Cardiac muscle cell (in vitro differentiated cells and primary cell): ENCODE results near the gene COL23A1. TPM values are rescaled to one million over a fixed set of nuclear protein-coding genes. Genes with fewer than 3 reads are reported as not detected.
A peak's percentile ranks its signal among the peaks of the same experiment; 100 is the strongest.

Experiments used
- DNase-seq, 2 donors: peaks; one replicate each; pipeline versions ENCODE4 v3.0.0 to v3.0.0-alpha.2; 2010 to 2017; ENCODE audit warnings: low read depth in 1 of 2, low spot score in 1 of 2
- H3K27ac ChIP-seq: fragments of 200-600 bp; sonication (generic); 2 replicates; pipeline ENCODE4 v1.5.1; 2016
- H3K27me3 ChIP-seq: fragments of 200-600 bp; sonication (generic); 2 replicates; pipeline ENCODE4 v1.6.0; 2016; ENCODE audit warnings: control low read depth
- H3K36me3 ChIP-seq: fragments of 200-600 bp; sonication (generic); 2 replicates; pipeline ENCODE4 v1.5.1; 2016; ENCODE audit warnings: control low read depth
- H3K4me1 ChIP-seq: fragments of 200-600 bp; sonication (generic); 2 replicates; pipeline ENCODE4 v1.8.1; 2017; ENCODE audit warnings: low read depth, mild to moderate bottlenecking, mixed run types
- H3K4me3 ChIP-seq: fragments of 200-600 bp; sonication (generic); 2 replicates; pipeline ENCODE4 v1.5.1; 2016; ENCODE audit warnings: mild to moderate bottlenecking
- H3K9me3 ChIP-seq: fragments of 200-600 bp; sonication (generic); 2 replicates; pipeline ENCODE4 v1.5.1; 2017; ENCODE audit warnings: low read depth, mild to moderate bottlenecking, control low read depth
- polyA plus RNA-seq: library from polyadenylated mRNA; unstranded; fragments of >200 nt; fragmentation: Nextera tagmentation; extraction: Ambion mirVana; gene quantifications from 2 replicates; pipeline ENCODE4 v1.2.1, GENCODE V29; 2016
- total RNA-seq: library from RNA; depleted of rRNA; stranded (reverse); fragments of >200 nt; gene quantifications from 2 replicates; pipeline ENCODE4 v1.2.3, GENCODE V29; 2016
- TF ChIP-seq, protein P1 (sequence below): IDR thresholded peaks from 2 replicates; pipeline ENCODE4 v1.5.1; 2012; ENCODE audit warnings: low read depth, mild to moderate bottlenecking, low read length

The COL23A1 gene
- total and polyA plus RNA-seq, 2 experiments from 2014 or later = 28.9 to 43.0 TPM

DNA sequence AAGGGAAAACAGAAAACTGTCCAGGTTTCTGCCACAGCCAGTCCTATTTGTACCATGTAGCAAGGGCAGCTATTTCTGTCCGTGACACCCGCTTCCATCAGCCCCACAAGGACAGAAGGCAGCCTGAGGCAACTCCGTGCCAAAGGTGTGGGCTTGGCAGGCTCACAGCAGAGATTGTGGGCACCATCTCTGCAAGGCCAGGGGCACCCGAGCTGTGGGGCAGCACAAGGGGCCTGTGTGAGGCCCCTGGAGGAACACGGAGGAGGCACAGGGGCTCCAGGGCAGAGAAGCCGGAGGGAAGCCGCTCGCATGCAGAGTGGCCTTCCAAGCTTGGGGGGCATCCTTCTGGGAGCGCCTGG, 43.5 kb downstream of the COL23A1 start:
- Histone ChIP-seq H3K4me1 (peaks cover 29% of the 10 kb centered on the region), H3K4me3 (no peak overlapping the region), H3K27me3 (no peaks in the 10 kb centered on the region), H3K27ac (peak overlapping the region; percentile 28), H3K36me3 (no peaks in the 10 kb centered on the region), H3K9me3 (no peaks in the 10 kb centered on the region)
- DNase-seq = no peak
- TF ChIP-seq, protein P1, sequence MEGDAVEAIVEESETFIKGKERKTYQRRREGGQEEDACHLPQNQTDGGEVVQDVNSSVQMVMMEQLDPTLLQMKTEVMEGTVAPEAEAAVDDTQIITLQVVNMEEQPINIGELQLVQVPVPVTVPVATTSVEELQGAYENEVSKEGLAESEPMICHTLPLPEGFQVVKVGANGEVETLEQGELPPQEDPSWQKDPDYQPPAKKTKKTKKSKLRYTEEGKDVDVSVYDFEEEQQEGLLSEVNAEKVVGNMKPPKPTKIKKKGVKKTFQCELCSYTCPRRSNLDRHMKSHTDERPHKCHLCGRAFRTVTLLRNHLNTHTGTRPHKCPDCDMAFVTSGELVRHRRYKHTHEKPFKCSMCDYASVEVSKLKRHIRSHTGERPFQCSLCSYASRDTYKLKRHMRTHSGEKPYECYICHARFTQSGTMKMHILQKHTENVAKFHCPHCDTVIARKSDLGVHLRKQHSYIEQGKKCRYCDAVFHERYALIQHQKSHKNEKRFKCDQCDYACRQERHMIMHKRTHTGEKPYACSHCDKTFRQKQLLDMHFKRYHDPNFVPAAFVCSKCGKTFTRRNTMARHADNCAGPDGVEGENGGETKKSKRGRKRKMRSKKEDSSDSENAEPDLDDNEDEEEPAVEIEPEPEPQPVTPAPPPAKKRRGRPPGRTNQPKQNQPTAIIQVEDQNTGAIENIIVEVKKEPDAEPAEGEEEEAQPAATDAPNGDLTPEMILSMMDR = no peak

DNA sequence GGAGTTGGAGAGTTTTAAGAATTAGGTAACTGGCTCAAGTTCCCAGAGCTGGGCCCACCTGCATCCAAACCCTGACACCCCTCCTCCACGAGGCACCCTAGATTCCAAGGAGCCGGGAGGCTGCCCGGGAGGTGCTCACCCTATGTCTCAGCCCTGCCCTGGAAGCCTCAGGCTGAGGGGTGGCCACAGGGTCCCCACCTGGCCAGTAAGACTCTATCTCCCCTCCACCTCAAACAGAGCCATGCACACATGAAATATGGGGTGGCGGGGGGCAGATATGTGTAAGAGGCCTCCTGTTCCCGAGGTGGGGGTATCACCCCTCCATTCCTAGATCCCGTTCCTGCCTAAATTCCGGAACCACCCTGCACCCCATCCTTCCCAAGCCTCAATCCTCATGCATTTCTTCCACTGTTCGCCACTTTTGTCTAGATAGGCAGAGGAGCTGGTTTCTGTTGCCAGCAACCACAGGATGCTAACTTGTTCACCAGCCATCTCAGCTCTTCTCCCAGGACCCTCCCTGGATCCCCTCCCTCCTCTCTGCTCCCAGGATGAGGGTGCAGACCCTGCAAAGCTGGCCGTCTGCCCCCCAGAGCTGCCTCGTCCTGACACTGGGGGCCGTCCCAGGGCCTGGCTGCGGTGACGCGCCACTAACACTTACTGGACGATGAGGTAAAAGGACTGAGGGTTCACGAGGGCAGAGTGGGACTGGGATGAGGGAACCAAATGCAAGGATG, 44.1 kb downstream of the COL23A1 start:
- Histone ChIP-seq H3K9me3 (no peaks in the 10 kb centered on the region), H3K27me3 (no peaks in the 10 kb centered on the region), H3K36me3 (no peaks in the 10 kb centered on the region), H3K4me1 (peaks cover 32% of the 10 kb centered on the region), H3K4me3 (no peak overlapping the region), H3K27ac (peak overlapping the region; percentile 28)
- TF ChIP-seq, protein P1 = no peak
- DNase-seq = no peak

DNA sequence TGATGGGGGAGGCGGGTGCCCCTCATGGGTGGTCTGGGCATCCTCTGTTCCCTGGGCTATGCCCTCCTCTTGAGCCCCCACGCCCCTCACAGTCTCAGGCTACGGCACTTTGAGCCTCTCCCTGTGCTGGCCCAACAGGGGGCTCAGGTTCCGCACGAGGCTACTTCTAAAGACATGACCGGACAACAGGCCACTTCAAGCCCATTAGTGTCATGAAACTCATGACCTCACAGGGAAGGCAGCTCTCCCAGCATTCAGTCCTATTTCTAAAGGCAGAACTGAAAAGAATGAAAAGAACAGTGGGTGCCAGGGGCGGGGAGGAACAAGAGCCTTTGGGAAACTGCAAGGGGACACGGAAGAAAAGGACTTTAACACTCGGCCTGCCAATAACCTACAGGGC, 45.0 kb downstream of the COL23A1 start:
- TF ChIP-seq, protein P1 = no peak

DNA sequence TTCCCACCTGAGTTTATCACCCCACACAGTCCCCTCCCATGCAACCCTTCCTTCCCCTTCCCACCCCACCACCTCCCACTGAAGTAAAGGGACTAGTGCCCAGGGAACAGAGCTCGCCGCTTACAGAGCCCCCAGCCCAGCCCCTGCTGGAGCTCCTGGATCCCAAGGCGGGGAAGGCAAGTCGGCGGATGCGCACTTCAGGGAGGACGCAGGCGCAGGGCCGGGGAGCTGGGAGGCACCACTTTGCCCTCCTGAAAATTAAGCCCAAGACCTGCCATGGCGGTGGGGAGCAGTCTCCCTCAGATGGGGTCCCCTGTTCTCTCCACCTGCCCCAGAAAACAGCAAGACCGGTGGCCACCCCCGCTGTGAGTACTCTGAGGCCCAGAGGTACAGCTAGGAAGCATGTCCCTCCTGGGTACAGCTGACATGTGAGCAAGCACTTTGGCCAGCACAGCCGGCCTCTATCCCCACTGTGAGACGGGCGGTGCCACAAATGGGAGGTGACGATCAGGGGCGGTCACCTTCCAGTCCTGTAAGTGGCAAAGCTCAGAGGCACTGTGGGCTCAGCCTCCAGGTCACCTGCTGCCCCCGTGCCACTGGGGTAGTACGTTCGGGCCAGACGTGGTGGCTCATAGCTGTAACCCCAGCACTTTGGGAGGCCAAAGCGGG, 45.9 kb downstream of the COL23A1 start:
- H3K4me1 ChIP-seq = peaks cover 32% of the 10 kb centered on the region
- H3K9me3 ChIP-seq = no peaks in the 10 kb centered on the region
- TF ChIP-seq, protein P1 = no peak
- H3K27me3 ChIP-seq = no peaks in the 10 kb centered on the region
- DNase-seq = no peak
- H3K36me3 ChIP-seq = no peaks in the 10 kb centered on the region
- no peak overlapping the region for H3K27ac ChIP-seq
- H3K4me3 ChIP-seq = no peak overlapping the region

More for the DNA sequence above, 45.0 kb downstream of the COL23A1 start:
- DNase-seq = peak in 1 of 2 donors; percentile 37
- Histone ChIP-seq H3K4me3 (no peak overlapping the region), H3K27ac (no peak overlapping the region), H3K4me1 (peaks cover 32% of the 10 kb centered on the region), H3K9me3 (no peaks in the 10 kb centered on the region), H3K36me3 (no peaks in the 10 kb centered on the region), H3K27me3 (no peaks in the 10 kb centered on the region)

DNA sequence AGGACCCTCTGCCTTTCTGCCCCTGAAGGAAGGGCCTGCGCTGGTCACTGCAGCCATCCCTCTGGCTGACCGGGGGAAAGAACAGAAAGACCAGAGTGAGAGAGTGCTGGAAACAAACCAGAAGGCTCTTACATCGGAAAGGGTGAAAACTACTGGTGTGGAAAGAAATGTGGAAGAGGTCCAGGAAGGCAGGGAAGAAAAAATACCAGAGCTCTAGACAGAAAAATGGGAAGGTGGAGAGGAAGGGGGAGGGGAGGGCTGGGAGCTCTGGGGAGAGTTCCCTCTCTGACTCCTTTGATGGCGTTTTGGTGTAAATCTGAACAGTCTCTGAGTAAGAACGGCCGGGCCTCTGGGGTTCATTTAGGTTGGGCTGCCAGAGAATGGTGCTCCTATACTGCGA, 47.7 kb downstream of the COL23A1 start:
- no peaks in the 10 kb centered on the region for H3K27me3 ChIP-seq
- H3K27ac ChIP-seq = peak overlapping the region; percentile 92
- DNase-seq = peak; percentile 79 to 83
- no peaks in the 10 kb centered on the region for H3K36me3 ChIP-seq
- TF ChIP-seq, protein P1 = no peak
- peaks cover 32% of the 10 kb centered on the region for H3K4me1 ChIP-seq
- no peaks in the 10 kb centered on the region for H3K9me3 ChIP-seq
- H3K4me3 ChIP-seq = no peak overlapping the region
